ENCODE measurements around the gene SMG5.
A peak's percentile ranks its signal among the peaks of the same experiment; 100 is the strongest.
"Not testable (repeated sequence)": the region's sequence is repeated elsewhere in the genome, so short reads cannot be mapped to it uniquely, and the experiment has no call there.

SMG5 gene

DNA sequence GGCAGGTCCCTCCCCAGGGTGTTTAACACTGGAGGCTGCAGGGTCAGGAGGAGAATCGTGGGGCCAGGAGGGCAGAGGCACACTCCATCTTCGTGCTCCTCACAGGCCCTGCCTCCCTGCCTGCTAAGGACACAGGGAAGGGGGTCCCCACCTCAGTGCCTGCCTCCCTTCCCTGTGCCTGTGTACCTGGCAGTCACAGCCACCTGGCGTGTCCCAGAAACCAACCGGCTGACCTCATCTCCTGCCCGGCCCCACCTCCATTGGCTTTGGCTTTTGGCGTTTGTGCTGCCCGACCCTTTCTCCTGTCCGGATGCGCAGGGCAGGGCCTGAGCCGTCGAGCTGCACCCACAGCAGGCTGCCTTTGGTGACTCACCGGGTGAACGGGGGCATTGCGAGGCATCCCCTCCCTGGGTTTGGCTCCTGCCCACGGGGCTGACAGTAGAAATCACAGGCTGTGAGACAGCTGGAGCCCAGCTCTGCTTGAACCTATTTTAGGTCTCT, 41.3 kb downstream of the SMG5 start:
- DNase-seq = peak; percentile 21

DNA sequence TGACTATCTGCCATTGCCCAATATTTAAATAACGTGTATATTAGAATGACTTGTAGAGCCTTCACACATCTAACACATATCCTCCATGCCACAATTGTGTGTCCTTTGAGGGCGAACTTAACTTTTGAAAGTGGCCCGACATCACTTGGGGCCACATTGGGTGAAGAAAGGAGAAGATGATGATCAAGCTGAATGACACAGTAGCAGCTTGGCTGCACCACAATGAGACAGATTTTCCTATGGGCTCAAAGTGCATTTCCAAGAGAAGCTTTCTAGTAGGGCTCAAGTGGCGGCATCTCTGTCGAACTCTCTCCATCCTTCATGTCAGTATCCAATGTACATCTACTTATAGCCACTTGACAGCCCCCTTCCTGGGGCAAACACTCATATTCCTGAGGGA, 44.4 kb downstream of the SMG5 start:
- no peak for DNase-seq

- DNase-seq = no peak
Observed at GRCh38 chr1:156236164-156236563, 46.5 kb downstream of the SMG5 start.

DNA sequence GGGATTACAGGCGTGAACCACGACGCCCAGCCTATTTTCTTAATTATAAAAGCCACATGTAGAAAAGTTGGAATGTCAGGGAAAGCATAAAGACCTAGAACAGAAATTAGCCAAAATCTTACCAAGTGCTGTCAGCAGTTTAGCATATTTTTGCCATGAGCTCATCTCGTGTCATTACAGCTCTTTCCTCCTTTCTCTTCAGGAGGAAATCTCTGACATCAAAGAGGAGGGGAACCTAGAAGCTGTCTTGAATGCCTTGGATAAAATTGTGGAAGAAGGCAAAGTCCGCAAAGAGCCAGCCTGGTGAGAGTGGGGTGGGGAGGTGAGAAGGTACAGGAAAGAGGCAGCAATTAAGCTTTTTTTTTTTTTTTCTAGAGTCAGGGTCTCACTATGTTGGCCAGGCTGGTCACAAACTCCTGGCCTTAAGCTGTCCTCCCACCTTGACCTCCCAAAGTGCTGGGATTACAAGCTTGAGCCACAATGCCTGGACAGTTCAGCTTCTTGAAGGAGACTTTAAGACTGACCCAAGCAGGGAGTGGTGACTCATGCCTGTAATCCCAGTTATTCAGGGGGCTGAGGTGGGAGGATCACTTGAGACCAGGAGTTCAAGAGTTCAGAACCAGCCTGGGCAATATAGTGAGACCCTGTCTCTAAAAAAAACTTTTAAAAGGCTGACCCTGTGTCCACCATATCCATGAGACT, 49.0 kb downstream of the SMG5 start:
- no peak for DNase-seq

DNA sequence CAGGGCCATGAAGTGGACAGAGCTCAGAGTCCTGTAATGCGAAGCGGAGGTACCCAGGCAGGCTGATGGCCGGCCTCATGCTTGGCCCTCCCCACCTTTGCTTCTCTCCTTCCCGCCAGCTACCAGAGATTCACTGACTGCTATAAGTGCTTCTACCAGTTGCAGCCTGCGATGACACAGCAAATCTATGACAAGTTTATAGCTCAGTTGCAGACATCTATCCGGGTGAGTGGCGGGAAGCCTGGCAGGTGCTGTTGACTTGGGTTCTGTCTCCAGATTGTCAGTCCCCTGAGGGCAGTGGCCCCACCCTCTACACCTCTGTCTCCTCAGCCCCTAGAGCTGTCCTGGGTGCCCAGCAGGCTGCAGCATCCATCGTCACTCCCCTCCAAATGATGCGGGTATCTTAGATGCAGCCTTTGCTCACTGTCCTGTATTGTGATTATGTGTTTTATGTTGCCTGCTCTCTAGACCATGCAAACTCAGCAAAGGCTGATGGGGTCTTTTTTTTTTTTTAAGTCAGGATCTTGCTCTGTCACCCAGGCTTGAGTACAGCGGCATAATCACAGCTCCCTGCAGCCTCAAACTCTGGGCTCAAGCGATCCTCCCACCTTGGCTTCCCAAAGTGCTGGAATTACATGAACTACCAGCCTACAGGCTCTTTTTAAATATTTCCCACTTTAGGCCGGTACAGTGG, 50.3 kb downstream of the SMG5 start:
- no peak for DNase-seq

DNA sequence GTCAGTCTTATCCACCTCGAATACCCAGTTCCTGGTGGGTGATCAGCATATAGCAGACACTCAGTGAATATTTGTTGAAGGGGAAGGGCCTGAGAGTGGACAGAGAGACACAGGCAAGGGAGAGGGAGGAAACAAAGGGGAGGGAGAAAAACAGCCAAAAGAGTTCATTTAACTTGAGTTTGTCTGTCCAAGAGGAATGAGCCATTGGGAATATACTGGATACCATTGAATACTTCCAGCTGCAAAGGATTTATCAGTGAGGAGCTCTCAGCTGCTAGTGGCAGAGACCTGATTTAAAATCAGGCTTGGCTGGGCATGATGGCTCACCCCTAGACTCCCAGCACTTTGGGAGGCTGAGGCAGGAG, 52.2 kb downstream of the SMG5 start:
- DNase-seq = no peak

DNA sequence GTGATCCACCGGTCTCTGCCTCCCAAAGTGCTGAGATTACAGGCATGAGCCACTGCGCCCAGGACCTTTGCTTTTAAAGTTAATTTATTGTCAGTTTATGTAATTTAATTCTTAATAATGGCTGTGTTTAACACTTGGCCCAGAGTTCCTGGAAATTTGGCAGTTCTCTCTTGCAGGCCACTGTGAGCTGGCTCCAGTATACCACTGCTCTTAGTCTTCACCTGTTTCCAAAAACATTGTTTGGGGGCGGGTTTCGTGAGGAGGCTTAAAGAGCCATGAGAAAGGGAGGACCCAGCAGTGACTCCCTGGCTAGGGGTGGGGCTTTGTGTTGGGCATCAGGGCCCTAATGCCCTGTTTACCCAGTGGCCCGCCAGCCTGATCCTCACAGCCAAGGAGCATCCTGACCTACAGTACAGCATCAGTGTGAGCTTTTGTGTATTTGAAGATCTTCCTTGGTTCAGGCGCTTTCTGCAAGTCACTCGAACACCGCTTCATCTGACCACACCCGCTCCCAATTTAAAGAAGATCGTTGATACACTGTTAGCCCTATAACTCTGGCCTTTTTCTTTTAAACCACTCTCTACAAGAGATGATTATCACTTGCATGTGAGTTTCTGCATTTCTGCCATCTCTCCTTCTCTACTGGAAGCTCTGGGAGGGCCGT, 52.7 kb downstream of the SMG5 start:
- no peak for DNase-seq

DNA sequence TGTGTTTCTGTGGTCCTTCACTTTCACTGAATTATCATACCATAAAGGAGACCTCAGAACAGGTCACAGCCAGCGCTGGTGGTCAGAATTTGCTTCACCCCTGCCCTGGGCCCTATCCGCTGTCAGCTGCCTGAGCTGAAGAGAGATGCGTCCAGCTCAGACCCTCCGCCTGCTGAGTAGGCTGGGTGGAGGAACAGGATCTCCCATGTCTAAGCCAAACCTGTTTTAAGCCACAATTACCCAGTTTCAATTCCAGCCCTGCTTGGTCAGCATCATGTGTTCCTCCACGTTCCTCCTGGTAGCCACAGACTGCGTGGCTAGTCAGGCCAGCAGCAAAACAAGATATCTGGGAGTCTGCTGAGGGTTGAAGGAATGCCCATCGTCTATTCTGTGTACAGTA, 54.1 kb downstream of the SMG5 start:
- DNase-seq = no peak

DNA sequence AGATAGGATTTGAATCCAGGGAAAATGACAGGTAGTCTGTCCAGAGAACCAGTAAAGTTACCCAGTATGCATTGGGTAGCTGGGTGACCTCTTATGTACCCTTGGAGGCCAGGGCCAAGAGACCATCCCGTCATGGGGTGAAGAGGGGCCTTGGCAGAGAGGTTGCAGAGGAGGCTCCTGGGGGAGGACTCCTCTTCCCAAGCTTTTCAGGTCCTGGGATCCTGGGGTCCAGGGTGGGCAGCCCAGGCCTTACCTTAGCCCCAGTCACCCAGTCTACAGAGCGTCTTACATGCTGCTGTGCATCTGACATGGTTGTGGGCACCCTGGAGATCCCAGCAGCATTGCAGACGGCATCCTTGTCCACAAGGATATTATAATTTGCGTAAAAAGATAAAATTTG, 55.8 kb downstream of the SMG5 start:
- DNase-seq = no peak

- DNase-seq = no peak
Observed at GRCh38 chr1:156226116-156226538, 56.5 kb downstream of the SMG5 start.

DNA sequence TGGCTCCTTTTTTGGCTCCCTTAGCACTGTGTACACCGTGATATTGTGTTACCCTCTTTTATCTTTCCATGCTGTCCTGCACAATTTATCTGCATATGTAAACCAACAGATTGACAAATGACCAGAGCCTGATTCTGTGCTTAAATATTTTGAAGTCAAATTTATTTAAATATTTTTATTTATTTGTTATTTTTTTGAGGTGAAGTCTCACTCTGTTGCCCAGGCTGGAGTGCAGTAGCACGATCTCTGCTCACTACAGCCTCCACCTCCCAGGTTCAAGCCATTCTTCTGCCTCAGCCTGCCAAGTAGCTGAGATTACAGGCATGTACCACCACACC, 57.0 kb downstream of the SMG5 start:
- DNase-seq = no peak

DNA sequence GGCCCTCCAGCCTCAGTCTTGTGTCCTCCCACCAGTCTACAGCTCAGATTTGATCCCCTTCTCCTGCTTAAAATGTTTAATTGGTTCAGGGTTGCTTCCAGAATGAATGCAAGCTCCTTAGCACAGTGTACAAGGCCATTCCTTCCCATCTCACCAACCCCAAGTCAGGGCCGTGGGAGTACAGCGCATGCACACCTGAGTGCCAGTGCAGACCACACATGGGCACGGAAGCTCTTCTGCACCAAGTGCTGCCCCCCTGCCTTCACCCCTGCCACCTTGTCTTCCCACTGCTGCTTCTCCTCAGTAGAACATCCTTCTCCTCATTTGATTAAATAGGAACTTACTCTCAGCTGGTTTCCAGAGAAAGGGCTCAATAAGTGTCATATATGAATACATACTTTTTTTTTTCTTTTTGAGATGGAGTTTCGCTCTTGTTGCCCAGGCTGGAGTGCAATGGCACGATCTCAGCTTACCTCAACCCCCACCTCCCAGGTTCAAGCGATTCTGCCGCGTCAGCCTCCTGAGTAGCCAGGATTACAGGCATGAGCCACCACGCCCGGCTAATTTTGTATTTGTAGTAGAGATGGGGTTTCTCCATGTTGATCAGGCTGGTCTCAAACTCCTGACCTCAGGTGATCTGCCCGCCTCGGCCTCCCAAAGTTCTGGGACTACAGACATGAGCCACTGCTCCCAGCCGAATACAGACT, 60.5 kb downstream of the SMG5 start:
- no peak for DNase-seq

GRCh38 chr1:156220226-156220625, 62.4 kb downstream of the SMG5 start:
- no peak for DNase-seq

GRCh38 chr1:156217871-156218270, 64.8 kb downstream of the SMG5 start:
- DNase-seq = no peak

DNA sequence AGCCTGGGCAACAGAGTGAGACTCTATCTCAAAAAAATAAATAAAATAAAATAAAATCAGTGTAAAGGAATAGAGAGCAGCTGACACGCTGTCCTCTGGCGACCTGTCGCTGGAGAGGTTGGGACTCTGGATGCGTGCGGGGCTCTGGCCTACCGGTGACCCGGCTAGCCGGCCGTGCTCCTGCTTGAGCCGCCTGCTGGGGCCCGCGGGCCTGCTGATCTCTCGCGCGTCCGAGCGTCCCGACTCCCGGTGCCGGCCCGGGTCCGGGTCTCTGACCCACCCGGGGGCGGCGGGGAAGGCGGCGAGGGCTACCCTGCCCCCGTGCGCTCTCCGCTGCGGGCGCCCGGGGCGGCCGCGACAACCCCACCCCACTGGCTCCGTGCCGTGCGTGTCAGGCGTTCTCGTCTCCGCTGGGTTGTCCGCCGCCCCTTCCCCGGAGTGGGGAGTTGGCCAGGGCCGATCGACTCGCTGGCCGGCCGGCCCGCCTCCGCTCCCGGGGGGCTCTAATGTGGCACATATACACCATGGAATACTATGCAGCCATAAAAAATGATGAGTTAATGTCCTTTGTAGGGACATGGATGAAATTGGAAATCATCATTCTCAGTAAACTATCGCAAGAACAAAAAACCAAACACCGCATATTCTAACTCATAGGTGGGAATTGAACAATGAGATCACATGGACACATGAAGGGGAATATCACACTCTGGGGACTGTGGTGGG, 66.1 kb downstream of the SMG5 start:
- DNase-seq = not testable (repeated sequence)

- no peak for DNase-seq
Observed at GRCh38 chr1:156214024-156214748, 68.4 kb downstream of the SMG5 start.

DNA sequence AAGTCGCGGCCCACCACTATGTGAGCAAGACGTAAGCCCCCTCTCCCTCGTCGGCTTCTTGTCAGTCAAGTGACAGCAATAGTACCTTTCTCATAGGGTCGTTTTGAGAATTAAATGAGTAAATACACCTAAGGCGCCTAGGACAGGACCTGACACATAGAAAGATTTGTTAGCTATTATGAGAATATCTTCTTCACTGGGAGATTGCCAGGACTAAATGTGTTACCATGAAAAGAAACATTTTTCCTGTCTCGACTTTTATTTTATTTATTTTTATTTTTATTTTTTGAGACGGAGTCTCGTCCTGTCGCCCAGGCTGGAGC, 69.0 kb downstream of the SMG5 start:
- DNase-seq = no peak

DNA sequence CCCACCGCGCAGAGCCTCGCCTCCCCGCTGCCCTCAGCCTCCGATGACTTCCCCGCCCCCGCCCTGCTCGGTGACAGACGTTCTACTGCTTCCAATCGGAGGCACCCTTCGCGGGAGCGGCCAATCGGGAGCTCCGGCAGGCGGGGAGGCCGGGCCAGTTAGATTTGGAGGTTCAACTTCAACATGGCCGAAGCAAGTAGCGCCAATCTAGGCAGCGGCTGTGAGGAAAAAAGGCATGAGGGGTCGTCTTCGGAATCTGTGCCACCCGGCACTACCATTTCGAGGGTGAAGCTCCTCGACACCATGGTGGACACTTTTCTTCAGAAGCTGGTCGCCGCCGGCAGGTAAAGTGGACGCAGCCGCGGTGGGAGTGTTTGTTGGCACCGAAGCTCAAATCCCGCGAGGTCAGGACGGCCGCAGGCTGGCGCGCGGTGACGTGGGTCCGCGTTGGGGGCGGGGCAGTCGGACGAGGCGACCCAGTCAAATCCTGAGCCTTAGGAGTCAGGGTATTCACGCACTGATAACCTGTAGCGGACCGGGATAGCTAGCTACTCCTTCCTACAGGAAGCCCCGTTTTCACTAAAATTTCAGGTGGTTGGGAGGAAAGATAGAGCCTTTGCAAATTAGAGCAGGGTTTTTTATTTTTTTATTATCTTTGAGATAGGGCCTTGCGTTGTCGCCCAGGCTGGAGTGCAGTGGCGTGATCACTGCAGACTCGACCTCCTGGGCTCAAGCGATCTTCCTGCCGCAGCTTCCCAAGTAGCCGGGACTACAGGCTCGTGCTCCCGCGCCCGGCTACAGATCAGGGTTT, 69.6 kb downstream of the SMG5 start, which contains the start of gene PMF1:
PMF1 (plus strand) TSS at position 175 of the 811 bp plus-strand sequence; CDS start at position 184, 9 bp downstream.
- DNase-seq = peak; percentile 99

DNA sequence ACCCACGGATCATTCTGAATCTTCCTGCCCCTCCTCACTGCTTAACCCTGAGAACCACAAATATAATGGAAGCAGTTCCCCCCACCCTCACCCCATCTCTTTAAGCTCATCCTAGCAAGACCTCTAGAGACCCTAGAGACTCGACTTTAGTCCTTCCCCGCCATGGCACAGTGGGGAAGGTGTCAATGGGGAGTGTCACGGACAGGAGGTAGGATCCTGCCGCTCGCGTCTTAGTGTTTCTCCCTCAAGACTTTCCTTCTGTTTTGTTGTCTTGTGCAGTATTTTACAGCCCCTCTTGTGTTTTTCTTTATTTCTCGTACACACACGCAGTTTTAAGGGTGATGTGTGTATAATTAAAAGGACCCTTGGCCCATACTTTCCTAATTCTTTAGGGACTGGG, 70.5 kb downstream of the SMG5 start:
- no peak for DNase-seq

- DNase-seq = no peak
Observed at GRCh38 chr1:156211243-156211642, 71.4 kb downstream of the SMG5 start.

DNA sequence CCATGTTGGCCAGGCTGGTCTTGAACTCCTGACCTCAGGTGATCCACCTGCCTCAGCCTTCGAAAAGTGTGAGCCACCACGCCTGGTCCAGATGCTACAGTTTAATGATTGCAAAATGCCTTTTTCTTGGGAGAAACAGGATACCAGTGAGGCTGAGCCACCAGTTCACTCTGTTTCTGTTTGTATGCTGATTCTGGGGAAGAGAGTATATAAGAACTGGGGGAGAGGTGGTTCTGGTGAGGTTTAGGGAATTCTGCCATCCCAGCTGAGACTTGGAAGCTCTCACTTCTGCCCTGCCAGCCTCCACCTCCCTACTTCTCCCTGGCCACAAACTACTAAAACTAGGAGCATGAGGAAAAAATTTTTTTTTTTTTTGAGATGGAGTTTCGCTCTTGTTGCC, 77.9 kb downstream of the SMG5 start:
- no peak for DNase-seq
